22Rv1 (cell line): ENCODE results near the gene CH25H.
"Not testable (repeated sequence)": the region's sequence is repeated elsewhere in the genome, so short reads cannot be mapped to it uniquely, and the experiment has no call there.

Experiments
- H3K27ac ChIP-seq: fragments of 450-650 bp; 2 replicates; pipeline ENCODE4 v1.5.1; 2017
- CTCF ChIP-seq: fragments of 450-650 bp; IDR thresholded peaks from 2 replicates; pipeline ENCODE4 v1.5.1; 2017; ENCODE audit warnings: mild to moderate bottlenecking
- ZFX ChIP-seq: fragments of 450-650 bp; IDR thresholded peaks from 2 replicates; pipeline ENCODE4 v1.6.1; 2017; ENCODE audit warnings: antibody characterized with exemption, borderline replicate concordance

CH25H gene

DNA sequence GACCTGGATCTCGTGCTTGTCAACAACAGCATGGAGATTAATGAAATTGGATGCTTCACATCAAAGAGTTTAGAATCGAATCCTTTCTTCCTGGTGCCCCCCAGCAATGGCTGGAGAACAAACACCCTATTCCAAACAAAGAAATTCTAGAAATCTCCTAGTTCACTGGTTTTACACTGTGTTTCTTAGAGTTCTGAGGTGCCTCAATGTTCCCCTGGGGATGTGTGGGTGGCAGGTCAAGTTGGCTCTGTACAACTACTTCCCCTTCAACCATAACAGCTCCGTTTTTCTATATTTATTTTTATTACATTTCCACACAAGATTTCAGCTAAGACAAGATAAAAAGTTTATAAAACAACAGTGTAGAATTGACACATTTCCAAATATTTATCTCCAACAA lies 22.5 kb downstream of the CH25H start:
- TF ChIP-seq CTCF, result no peak
- no peak for TF ChIP-seq ZFX
- H3K27ac ChIP-seq, result no peak overlapping the region

DNA sequence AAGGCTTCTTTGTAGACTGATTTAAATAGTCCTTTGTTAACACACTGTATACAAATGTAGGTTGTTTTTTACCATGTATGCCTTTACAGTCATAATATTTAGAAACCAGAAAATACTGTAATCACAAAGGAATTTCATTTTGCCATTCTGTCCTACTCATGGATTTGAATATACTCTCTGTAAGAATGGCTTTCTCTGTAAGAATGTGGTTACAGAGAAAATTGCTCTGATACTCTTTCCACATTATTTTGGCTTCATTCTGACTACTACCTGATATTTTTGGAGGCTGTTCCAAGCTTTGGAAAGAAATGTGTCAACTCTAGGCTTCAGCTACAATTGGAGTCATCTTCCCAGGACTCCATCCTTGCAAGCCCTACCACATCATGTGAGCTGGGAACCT lies 23.5 kb downstream of the CH25H start:
- no peak overlapping the region for H3K27ac ChIP-seq
- no peak for TF ChIP-seq CTCF
- TF ChIP-seq ZFX, result no peak

DNA sequence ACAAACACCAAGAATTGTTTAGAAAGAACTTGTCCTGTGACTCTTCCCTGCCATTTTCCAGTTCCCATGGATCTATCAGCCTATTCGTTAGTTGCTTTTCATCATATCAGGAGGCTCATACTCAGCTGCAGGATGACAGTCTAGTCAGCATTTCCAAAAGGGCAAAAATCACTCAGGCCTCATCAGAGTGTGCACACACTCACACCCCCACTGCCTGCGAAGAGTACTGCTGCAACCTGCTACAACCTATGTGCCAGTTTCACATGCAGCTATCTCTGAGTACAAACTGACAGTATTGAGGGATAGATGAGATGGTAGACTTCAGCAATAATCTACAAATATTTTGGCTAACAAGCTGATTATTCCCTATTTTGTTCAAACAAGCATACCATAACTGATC lies 24.2 kb downstream of the CH25H start:
- H3K27ac ChIP-seq, result no peak overlapping the region
- TF ChIP-seq CTCF (no peak), ZFX (no peak)

- TF ChIP-seq ZFX, result no peak
- TF ChIP-seq CTCF, result no peak
- H3K27ac ChIP-seq, result no peak overlapping the region
Observed at GRCh38 chr10:89175816-89176215, 31.3 kb downstream of the CH25H start.

GRCh38 chr10:89173075-89173474 lies 34.0 kb downstream of the CH25H start:
- no peak overlapping the region for H3K27ac ChIP-seq
- no peak for TF ChIP-seq ZFX
- no peak for TF ChIP-seq CTCF

GRCh38 chr10:89171996-89172395 lies 35.1 kb downstream of the CH25H start:
- TF ChIP-seq CTCF, result no peak
- no peak overlapping the region for H3K27ac ChIP-seq

GRCh38 chr10:89171263-89171872 lies 35.7 kb downstream of the CH25H start:
- no peak overlapping the region for H3K27ac ChIP-seq
- TF ChIP-seq ZFX (no peak), CTCF (no peak)

DNA sequence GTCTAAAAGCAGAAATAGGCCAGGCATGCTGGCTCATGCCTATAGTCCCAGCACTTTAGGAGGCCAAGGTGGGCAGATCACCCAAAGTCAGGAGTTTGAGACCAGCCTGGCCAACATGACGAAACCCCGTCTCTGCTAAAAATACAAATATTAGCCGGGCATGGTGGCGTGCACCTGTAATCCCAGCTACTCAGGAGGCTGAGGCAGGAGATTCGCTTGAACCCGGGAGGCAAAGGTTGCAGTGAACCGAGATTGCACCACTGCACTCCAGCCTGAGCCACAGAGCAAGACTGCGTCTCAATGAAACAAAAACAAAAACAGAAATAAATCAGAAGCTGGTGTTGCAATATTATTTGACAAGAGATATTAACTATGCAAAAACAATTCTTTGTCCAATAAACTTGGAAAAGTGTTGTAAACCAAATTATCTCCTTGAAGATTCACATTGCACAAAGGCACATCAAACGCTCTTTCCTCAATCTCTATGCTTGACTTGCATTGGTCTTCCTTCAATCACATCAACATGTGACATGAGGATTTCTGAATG lies 38.7 kb downstream of the CH25H start:
- H3K27ac ChIP-seq, result not testable (repeated sequence)
